SK-N-SH (cell line): ENCODE measurements around the gene GYG1. TPM values are rescaled to one million over a fixed set of nuclear protein-coding genes. Genes with fewer than 3 reads are reported as not detected.

ENCODE experiments used
- CTCF ChIA-PET: fragments of 300-600, 350-600 bp; formaldehyde crosslinking; extraction: SDS; loops from one replicate; lab custom pipeline; 2021; lab: Yijun Ruan, JAX
- POLR2A ChIA-PET: fragments of 350-600 bp; sonication (Branson Sonifier 250); formaldehyde crosslinking; extraction: SDS; loops from one replicate; lab custom pipeline; 2020; ENCODE audit warnings: antibody characterized with exemption, inconsistent platforms; lab: Yijun Ruan, JAX
- DNase-seq: peaks from one replicate; pipeline ENCODE4 v3.0.0; 2012
- H2AFZ ChIP-seq: fragments of 200-600 bp; sonication (generic); 2 replicates; pipeline ENCODE4 v1.8.1; 2016; ENCODE audit warnings: antibody characterized with exemption, mild to moderate bottlenecking, low read depth
- H3F3A ChIP-seq: fragments of 200-600 bp; sonication (generic); replicated peaks from 2 replicates; pipeline ENCODE3; 2016; ENCODE audit warnings: antibody characterized with exemption, mild to moderate bottlenecking; ENCODE audit not compliant: insufficient read depth
- H3K27ac ChIP-seq, 2 experiments: fragments of 200-500 bp in 1 of 2; fragments of 200-600 bp in 1 of 2; sonication (Bioruptor generic) in 1 of 2; sonication (generic), shearing (Covaris generic) in 1 of 2; 2 replicates each; pipeline versions ENCODE4 v1.5.1 to v1.6.1; 2014 to 2016; ENCODE audit warnings: low read depth in 2 of 2, inconsistent platforms in 1 of 2, low read length in 1 of 2, mild to moderate bottlenecking in 1 of 2, mixed read lengths in 1 of 2
- H3K27me3 ChIP-seq: fragments of 200-600 bp; sonication (generic), shearing (Covaris generic); 2 replicates; pipeline ENCODE4 v1.6.1; 2016; ENCODE audit warnings: mixed run types; ENCODE audit not compliant: insufficient read depth
- H3K36me3 ChIP-seq, 2 experiments: fragments of 200-500 bp in 1 of 2; fragments of 200-600 bp in 1 of 2; sonication (Bioruptor generic) in 1 of 2; sonication (generic) in 1 of 2; replicated peaks in 1 of 2; 2 replicates each; pipeline versions ENCODE3 to v1.5.1; 2014 to 2016; ENCODE audit warnings: low read length in 1 of 2, mild to moderate bottlenecking in 1 of 2; ENCODE audit not compliant: insufficient read depth in 2 of 2, control insufficient read depth in 1 of 2
- H3K4me1 ChIP-seq, 2 experiments: fragments of 200-500 bp in 1 of 2; fragments of 200-600 bp in 1 of 2; sonication (Bioruptor generic) in 1 of 2; sonication (generic), shearing (Covaris generic) in 1 of 2; 2 replicates each; pipeline versions ENCODE4 v1.5.1 to v1.6.1; 2014 to 2016; ENCODE audit warnings: low read depth in 1 of 2, low read length in 1 of 2, mixed run types in 1 of 2; ENCODE audit not compliant: insufficient read depth in 2 of 2, control insufficient read depth in 1 of 2
- H3K4me2 ChIP-seq: fragments of 200-600 bp; sonication (generic), shearing (Covaris generic); 2 replicates; pipeline ENCODE4 v1.6.1; 2017; ENCODE audit warnings: mixed run types
- H3K4me3 ChIP-seq, 2 experiments: fragments of 200-500 bp in 1 of 2; fragments of 200-600 bp in 1 of 2; sonication (Bioruptor generic) in 1 of 2; sonication (generic), shearing (Covaris generic) in 1 of 2; 2 replicates each; pipeline versions ENCODE4 v1.5.1 to v1.8.1; 2014 to 2016; ENCODE audit warnings: low read depth in 2 of 2, inconsistent platforms in 1 of 2, low read length in 1 of 2, mild to moderate bottlenecking in 1 of 2, mixed read lengths in 1 of 2, moderate library complexity in 1 of 2
- H3K79me2 ChIP-seq: fragments of 200-600 bp; sonication (generic); 2 replicates; pipeline ENCODE4 v1.8.1; 2017; ENCODE audit warnings: mild to moderate bottlenecking; ENCODE audit not compliant: insufficient read depth
- H3K9ac ChIP-seq: fragments of 200-600 bp; sonication (generic); 2 replicates; pipeline ENCODE4 v1.6.1; 2017; ENCODE audit warnings: mixed run types
- H3K9me2 ChIP-seq: fragments of 200-600 bp; sonication (generic); 2 replicates; pipeline ENCODE4 v1.6.1; 2017; ENCODE audit warnings: mixed run types
- H3K9me3 ChIP-seq: fragments of 200-600 bp; sonication (generic); 2 replicates; pipeline ENCODE4 v1.6.1; 2017; ENCODE audit warnings: mixed run types, mild to moderate bottlenecking, moderate library complexity
- H4K20me1 ChIP-seq: fragments of 200-600 bp; sonication (generic); 2 replicates; pipeline ENCODE4 v1.6.1; 2017; ENCODE audit warnings: mild to moderate bottlenecking, mixed run types; ENCODE audit not compliant: insufficient read depth
- CHD2 ChIP-seq: fragments of 150-350 bp; IDR thresholded peaks from 2 replicates; pipeline ENCODE4 v1.6.1; 2018; ENCODE audit warnings: low read length; ENCODE audit not compliant: partially characterized antibody
- ELF1 ChIP-seq: IDR thresholded peaks from 2 replicates; pipeline ENCODE4 v1.4.0; 2012
- GATA2 ChIP-seq: sonication (generic); formaldehyde crosslinking; IDR thresholded peaks from 2 replicates; pipeline ENCODE4 v1.5.0; 2020; ENCODE audit warnings: mild to moderate bottlenecking, missing genetic modification reagents
- IRF3 ChIP-seq: fragments of 150-350 bp; IDR thresholded peaks from 2 replicates; pipeline ENCODE4 v1.6.1; 2016; ENCODE audit warnings: mild to moderate bottlenecking, low read depth, low read length
- JUND ChIP-seq: IDR thresholded peaks from 2 replicates; pipeline ENCODE4 v1.4.0; 2012
- NRF1 ChIP-seq: IDR thresholded peaks from 2 replicates; pipeline ENCODE4 v1.6.1; 2012; ENCODE audit warnings: low read depth, mild to moderate bottlenecking, low read length
- POLR2AphosphoS5 ChIP-seq: IDR thresholded peaks from 2 replicates; pipeline ENCODE4 v1.6.1; 2012; ENCODE audit warnings: low read depth, low read length
- RAD21 ChIP-seq: IDR thresholded peaks from 2 replicates; pipeline ENCODE4 v1.6.1; 2012; ENCODE audit warnings: mild to moderate bottlenecking, low read length
- RCOR1 ChIP-seq: fragments of 150-350 bp; IDR thresholded peaks from 2 replicates; pipeline ENCODE4 v1.6.1; 2017; ENCODE audit warnings: antibody characterized with exemption, low read length
- RFX5 ChIP-seq: IDR thresholded peaks from 2 replicates; pipeline ENCODE4 v1.6.1; 2012; ENCODE audit warnings: mild to moderate bottlenecking, improper control_type of control experiment, low read length
- RXRA ChIP-seq: IDR thresholded peaks from 2 replicates; pipeline ENCODE4 v1.4.0; 2012; ENCODE audit warnings: low read depth, mild to moderate bottlenecking, borderline replicate concordance
- SMC3 ChIP-seq: IDR thresholded peaks from 2 replicates; pipeline ENCODE4 v1.6.1; 2012; ENCODE audit warnings: low read depth, low read length, improper control_type of control experiment
- TAF1 ChIP-seq: IDR thresholded peaks from 2 replicates; pipeline ENCODE4 v1.6.1; 2012; ENCODE audit warnings: low read depth, mild to moderate bottlenecking, low read length, moderate library complexity, borderline replicate concordance
- TCF12 ChIP-seq: IDR thresholded peaks from 2 replicates; pipeline ENCODE4 v1.4.0; 2012
- TEAD4 ChIP-seq: IDR thresholded peaks from 2 replicates; pipeline ENCODE4 v1.4.0; 2012; ENCODE audit warnings: mild to moderate bottlenecking, borderline replicate concordance; ENCODE audit not compliant: insufficient read depth
- YY1 ChIP-seq: IDR thresholded peaks from 2 replicates; pipeline ENCODE4 v1.4.0; 2012; ENCODE audit warnings: low read depth, mild to moderate bottlenecking
- WGBS: methylation state at CpG from one replicate; pipeline ENCODE4 v1.1.6; 2017; ENCODE audit warnings: low lambda C conversion rate; 5-methylcytosine and 5-hydroxymethylcytosine counted together
- polyA plus RNA-seq, 3 experiments: library from polyadenylated mRNA; depleted of rRNA; stranded (reverse); fragments of >200 nt; gene quantifications; 2 replicates each; pipeline ENCODE4 v1.2.3, GENCODE V29; 2012
- TF ChIP-seq, protein P1 (sequence below): IDR thresholded peaks from 2 replicates; pipeline ENCODE4; 2012
- TF ChIP-seq, protein P2 (sequence below): IDR thresholded peaks from 2 replicates; pipeline ENCODE4 v1.4.0; 2012; ENCODE audit warnings: low read depth
- TF ChIP-seq, protein P3 (sequence below): IDR thresholded peaks from 2 replicates; pipeline ENCODE4 v1.6.1; 2012; ENCODE audit warnings: mild to moderate bottlenecking, low read depth, low read length, moderate library complexity

The GYG1 gene
- polyA plus RNA-seq, 1 of the 3 experiments (the other 2 are of a cell fraction): 16.8 TPM

- no peaks in the 10 kb centered on the region for H3K9me2 ChIP-seq
- TF ChIP-seq RFX5 (no peak), TEAD4 (no peak), CHD2 (no peak), POLR2AphosphoS5 (no peak), GATA2 (CRISPR knock-in tag) (no peak), JUND (no peak), YY1 (no peak), SMC3 (no peak), RAD21 (no peak), ELF1 (no peak), RXRA (no peak), IRF3 (no peak), RCOR1 (no peak), NRF1 (no peak), TCF12 (no peak), TAF1 (no peak)
- TF ChIP-seq, protein P1, sequence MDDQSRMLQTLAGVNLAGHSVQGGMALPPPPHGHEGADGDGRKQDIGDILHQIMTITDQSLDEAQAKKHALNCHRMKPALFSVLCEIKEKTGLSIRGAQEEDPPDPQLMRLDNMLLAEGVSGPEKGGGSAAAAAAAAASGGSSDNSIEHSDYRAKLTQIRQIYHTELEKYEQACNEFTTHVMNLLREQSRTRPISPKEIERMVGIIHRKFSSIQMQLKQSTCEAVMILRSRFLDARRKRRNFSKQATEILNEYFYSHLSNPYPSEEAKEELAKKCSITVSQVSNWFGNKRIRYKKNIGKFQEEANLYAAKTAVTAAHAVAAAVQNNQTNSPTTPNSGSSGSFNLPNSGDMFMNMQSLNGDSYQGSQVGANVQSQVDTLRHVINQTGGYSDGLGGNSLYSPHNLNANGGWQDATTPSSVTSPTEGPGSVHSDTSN: no peak
- TF ChIP-seq, protein P2, sequence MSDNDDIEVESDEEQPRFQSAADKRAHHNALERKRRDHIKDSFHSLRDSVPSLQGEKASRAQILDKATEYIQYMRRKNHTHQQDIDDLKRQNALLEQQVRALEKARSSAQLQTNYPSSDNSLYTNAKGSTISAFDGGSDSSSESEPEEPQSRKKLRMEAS: no peak
- TF ChIP-seq, protein P3, sequence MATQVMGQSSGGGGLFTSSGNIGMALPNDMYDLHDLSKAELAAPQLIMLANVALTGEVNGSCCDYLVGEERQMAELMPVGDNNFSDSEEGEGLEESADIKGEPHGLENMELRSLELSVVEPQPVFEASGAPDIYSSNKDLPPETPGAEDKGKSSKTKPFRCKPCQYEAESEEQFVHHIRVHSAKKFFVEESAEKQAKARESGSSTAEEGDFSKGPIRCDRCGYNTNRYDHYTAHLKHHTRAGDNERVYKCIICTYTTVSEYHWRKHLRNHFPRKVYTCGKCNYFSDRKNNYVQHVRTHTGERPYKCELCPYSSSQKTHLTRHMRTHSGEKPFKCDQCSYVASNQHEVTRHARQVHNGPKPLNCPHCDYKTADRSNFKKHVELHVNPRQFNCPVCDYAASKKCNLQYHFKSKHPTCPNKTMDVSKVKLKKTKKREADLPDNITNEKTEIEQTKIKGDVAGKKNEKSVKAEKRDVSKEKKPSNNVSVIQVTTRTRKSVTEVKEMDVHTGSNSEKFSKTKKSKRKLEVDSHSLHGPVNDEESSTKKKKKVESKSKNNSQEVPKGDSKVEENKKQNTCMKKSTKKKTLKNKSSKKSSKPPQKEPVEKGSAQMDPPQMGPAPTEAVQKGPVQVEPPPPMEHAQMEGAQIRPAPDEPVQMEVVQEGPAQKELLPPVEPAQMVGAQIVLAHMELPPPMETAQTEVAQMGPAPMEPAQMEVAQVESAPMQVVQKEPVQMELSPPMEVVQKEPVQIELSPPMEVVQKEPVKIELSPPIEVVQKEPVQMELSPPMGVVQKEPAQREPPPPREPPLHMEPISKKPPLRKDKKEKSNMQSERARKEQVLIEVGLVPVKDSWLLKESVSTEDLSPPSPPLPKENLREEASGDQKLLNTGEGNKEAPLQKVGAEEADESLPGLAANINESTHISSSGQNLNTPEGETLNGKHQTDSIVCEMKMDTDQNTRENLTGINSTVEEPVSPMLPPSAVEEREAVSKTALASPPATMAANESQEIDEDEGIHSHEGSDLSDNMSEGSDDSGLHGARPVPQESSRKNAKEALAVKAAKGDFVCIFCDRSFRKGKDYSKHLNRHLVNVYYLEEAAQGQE: no peak
- no peaks in the 10 kb centered on the region for H3K27me3 ChIP-seq
- H4K20me1 ChIP-seq: no peaks in the 10 kb centered on the region
- no peak overlapping the region for H3K4me2 ChIP-seq
- no peaks in the 10 kb centered on the region for H3K79me2 ChIP-seq
- H3K9me3 ChIP-seq: no peaks in the 10 kb centered on the region
- H3K4me3 ChIP-seq: no peak overlapping the region
- H3K36me3 ChIP-seq: no peaks in the 10 kb centered on the region
- CTCF ChIA-PET: interaction anchor here (1.4 to 8.8 kb wide), 6 partner anchors 10 to 564 kb away, joined by 5 to 126 read pairs (median 68); no protein-coding TSS in a partner anchor
- POLR2A ChIA-PET: no interaction called here
- no peak overlapping the region for H3K9ac ChIP-seq
- H3K4me1 ChIP-seq: peaks cover 3 to 4% of the 10 kb centered on the region in 2 experiments; a peak in 1 of 4 replicates
- no peak overlapping the region for H3K27ac ChIP-seq
- no peak overlapping the region for H2AFZ ChIP-seq
- WGBS: 86% methylated on average over 2 of the region's 2 CpGs
- DNase-seq: no peak
- no peaks in the 10 kb centered on the region for H3F3A ChIP-seq
Observed at GRCh38 chr3:148945116-148945515, 46.2 kb upstream of the GYG1 start.
